NCI-H2107 treated with DMSO at 0.1 percent for 48 hours (cell line): ENCODE data around the gene GKAP1.
A peak's percentile ranks its signal among the peaks of the same experiment; 100 is the strongest.
"Not testable (repeated sequence)": the region's sequence is repeated elsewhere in the genome, so short reads cannot be mapped to it uniquely, and the experiment has no call there.

Experiments
- DNase-seq: peaks from one replicate; lab custom pipeline; 2025; ENCODE audit not compliant: unreplicated experiment; lab: John Stamatoyannopoulos, UW

Gene GKAP1

DNA sequence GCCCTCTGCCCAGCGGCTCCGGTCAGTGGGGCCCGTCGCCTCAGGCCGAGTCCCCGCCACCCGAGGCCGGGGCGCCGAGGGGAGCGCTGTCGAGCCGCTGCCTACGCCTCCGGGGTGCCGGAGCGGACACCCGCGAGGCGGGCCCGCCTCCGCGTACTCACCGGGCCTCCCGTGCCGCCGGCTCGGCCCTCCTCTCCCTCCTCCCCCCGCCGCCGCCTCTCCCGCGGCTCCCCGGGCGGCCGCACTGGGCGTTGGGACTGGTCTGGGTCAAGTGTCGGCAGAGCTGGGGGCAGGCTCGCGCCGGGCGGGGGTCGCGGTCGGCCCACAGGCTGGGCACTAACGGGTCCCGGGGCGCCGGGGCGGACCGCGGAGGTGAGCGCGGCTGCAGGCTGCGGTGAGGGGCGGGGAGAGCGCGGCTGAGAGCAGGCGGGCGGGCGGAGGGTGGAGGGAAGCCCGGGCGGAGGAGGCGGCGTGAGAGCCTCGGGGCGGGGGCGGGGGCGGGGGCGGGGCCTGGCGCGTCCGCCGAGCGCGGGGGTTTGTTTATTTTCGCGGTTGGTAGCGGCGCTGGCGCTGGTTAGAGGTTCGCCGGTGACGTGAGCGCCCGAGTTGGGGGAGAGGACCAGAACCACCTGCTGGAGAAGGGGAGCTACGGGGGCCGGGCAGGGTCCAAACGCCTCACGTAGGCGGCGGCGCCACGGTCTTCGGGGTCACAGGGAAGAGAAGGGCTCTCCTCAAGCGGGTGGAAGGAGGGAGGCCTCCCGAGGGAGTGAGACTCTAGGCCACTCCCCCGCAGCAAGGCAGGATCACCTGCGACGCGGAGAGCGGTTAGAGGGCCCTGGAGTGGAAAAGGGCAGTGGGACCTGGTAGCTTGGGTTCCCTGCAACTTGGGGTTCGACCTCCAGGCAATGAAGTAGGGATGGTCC lies at the start of gene GKAP1:
Gene GKAP1 (minus strand): TSS at position 414 of the 923 bp plus-strand sequence. CDS start 11,252 bp downstream, outside the sequence.
- DNase-seq: peak; percentile 48

DNA sequence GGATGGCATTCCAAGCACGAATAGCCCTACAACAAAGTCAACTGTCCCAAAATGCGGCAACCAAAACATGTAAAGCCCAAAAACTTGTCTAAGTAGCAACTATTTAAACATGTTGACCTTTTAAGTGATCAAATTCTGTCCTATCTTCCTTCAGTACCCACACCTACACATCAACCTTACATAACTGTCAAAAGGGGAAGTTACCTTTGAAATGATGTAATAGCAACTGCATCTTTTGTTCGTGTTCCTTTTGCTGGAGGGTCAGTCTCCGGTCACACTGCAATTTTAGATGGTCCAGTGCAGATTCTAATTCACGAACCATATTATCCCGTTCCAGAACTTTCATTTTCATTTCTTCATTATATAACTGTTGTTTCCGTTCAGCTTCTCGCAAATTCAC lies 32.3 kb upstream of the GKAP1 start:
- not testable (repeated sequence) for DNase-seq

DNA sequence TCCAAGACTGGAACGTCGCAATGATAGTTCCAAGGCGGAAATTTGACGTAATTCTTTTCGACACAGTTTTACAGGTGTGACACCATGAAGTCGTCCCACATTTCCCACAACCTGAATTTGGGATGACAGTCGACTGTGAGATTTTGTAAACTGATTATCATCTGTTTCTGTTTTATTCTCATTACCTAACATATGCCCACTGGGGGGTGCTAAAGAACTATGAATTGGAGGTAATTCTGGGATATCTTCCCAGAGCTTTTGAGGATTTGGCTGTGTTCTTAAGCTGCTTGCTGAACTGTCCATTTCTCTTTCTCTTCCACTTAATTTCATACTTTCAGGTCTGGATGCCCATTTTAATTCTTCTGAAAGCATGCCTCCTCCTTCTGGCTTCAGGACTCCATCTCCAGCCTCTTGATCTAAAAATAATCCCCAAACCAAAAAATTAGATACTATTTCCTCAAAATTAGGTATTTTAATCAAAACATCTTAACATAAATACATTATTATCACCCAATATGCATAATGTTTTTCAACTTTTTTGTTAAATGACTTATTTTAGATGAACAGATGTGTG lies 19.6 kb upstream of the GKAP1 start:
- DNase-seq: not testable (repeated sequence)

DNA sequence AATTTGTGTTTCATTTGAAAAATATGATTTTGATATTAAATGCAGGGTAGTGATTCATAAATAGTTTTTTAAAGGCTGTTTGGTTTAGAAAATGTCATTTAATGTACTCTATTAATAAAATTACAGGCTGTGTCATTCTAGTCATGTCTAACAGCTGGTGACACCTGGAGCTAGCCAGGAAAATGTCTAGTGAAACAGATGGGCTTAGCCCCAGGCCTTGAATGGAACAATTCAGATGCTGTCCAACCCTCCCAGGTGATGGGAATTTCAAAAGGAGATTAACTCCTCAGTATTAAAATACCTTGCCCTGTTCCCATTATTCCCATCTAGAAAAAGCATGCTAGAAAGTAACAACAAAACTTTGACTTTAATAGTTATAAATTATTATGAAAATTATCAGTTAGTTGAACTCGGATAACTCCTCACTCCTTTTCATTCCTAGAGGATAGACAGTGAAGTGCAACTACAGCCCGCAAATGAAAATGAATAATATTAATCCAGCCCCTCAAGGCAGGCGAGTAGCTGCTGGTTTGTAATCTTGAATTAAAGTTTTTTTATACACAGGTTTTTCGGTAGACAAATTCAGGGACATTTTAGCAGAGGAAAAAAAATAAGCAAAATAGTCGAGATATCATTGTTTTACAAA lies 13.0 kb upstream of the GKAP1 start:
- DNase-seq: not testable (repeated sequence)

DNA sequence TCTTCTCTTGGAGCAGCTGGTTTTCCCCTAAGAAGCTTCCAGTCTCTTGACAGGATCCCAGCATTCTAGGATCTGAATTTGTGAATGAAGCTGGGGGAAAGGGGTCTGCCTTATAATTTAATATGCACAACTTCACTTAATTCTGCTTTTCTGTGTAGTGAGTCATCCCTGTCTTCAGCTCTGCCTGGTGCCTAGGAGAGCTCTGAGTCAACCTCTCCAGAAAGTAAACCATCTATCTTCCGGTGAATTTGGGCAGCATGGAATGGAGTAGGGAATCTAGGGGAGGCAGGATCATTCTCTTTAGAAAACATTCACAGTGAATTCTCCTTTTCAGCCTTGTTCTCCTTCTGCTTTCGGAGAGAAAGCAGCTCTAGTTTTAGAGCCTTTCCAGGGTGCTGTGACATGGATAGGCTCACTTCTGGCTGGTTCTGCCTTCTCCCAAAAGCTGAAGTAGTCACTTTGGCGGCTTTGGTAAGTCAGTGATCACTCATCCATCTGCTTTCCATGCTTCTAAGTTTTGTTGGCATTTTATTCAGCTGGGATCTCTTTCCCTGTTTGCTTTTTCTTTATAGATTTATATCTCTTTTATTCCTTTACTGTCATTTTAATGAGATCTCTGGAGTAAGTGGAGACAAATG lies 7.5 kb upstream of the GKAP1 start:
- not testable (repeated sequence) for DNase-seq

DNA sequence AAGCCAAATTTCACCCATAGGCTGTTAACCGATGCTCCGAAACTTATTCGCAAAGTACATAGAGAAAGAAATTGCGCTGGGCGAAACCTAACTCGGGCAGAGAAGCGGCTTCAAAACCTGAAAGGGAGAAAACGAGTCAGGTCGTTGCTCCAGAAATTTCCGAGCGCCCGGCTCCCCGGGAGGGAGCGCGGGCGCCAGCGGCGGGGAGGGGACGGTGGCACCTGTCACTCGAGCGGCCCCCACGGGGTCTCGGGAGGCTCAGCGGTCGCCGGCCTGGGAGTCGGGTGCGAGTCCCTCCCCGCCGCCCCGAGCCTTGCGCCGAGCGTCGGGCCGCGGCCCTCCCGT lies 586 bp downstream of the GKAP1 start:
- DNase-seq: not testable (repeated sequence)

DNA sequence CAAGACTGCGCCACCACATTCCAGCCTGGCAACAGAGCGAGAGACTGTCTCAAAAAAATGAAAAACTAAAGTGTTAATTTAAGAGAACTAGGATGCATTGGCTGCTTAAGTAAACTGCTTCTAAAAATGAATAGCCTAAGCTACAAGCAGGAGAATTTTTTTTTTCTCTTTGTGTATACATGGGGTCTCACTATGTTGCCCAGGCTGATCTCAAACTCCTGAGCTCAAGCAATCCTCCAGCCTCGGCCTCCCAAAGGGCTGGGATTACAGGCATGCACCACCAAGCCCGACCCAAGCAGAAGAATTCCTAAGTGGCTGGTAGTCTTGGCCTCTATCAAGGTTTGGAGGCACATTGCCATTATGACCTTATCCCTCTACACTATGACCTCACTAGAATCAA lies 2.4 kb downstream of the GKAP1 start:
- DNase-seq: not testable (repeated sequence)

DNA sequence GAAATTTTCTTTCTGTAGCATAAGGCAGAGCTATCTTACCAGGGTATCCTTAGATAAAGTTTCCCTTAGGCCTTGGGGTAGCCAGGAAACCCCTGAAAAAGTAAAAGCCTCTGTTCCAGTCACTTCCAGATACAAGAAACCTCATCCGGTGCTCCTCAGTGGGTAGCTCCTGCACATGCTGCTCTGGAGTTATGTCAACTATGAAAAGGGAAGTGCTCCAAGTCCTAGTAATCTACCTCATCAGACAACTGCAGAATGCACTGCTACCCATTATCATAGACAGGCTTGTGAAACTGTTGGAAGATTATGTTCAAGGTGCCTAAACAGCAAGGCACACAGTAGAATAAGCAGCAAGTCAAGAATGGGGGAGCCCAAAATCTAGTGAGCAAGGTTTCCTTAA lies 8.4 kb downstream of the GKAP1 start:
- not testable (repeated sequence) for DNase-seq

DNA sequence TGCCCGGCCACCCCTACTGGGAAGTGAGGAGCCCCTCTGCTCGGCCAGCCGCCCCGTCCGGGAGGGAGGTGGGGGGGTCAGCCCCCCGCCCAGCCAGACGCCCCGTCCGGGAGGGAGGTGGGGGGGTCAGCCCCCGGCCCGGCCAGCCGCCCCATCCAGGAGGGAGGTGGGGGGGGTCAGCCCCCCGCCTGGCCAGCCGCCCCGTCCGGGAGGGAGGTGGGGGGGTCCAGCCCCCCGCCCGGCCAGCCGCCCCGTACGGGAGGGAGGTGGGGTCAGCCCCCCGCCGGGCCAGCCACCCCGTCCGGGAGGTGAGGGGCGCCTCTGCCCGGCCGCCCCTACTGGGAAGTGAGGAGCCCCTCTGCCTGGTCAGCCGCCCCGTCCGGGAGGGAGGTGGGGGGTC lies 13.1 kb downstream of the GKAP1 start:
- DNase-seq: not testable (repeated sequence)

DNA sequence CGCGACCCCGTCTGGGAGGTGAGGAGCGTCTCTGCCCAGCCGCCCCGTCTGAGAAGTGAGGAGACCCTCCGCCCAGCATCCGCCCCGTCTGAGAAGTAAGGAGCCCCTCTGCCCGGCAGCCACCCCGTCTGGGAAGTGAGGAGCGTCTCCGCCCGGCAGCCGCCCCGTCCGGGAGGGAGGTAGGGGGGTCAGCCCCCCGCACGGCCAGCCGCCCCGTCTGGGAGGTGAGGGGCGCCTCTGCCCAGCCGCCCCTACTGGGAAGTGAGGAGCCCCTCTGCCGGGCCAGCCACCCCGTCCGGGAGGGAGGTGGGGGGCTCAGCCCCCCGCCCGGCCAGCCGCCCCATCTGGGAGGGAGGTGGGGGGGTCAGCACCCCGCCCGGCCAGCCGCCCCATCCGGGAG lies 13.6 kb downstream of the GKAP1 start:
- not testable (repeated sequence) for DNase-seq

DNA sequence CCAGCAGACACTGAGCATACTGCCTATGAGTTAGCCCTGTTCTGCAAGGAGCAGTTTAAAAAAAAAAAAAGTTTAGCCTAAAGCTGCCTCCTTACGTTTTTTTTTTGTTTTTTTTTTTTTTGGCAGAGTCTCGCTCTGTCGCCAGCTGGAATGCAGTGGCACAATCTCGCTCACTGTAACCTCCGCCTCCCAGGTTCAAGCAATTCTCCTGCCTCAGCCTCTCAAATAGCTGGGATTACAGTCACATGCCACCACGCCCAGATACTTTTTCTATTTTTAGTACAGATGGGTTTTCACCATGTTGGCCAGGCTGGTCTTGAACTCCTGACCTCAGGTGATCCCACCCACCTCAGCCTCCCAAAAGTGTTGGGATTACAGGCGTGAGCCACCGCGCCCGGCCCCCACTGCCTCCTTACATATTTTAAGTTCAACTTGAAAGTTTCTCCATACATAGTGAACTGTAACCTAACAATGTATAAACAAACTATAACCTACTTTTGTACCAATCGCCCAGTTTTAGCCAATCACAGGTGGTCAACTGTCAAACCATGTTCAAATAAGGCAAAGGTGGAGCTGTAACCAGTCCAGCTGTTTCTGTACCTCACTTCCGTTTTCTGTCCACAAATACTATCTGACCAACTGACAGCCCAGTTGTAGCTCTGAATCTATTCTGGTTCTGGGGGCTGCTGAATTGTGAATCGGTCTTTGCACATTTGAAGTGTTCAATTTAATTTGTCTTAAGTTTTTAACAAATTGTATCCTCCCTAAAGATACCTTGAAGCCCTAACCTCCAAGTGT lies 17.1 kb downstream of the GKAP1 start:
- DNase-seq: no peak

DNA sequence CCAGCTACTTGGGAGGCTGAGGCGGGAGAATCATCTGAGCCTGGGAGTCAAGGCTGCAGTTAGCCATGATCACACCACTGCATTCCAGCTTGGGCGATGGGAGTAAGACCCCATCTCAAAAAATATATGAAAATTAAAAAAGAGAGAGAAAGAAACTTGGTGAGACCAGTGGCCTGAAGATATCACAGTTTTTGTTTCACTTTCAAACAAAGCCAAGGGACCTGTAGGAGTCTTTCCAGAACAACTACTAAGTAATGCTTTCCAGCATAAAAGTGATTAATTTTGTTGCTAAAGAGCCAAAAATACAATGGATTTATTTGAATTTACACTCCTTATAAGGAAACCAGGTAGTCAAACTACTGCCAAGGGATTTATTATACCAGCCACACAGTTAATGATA lies 23.5 kb downstream of the GKAP1 start:
- no peak for DNase-seq

DNA sequence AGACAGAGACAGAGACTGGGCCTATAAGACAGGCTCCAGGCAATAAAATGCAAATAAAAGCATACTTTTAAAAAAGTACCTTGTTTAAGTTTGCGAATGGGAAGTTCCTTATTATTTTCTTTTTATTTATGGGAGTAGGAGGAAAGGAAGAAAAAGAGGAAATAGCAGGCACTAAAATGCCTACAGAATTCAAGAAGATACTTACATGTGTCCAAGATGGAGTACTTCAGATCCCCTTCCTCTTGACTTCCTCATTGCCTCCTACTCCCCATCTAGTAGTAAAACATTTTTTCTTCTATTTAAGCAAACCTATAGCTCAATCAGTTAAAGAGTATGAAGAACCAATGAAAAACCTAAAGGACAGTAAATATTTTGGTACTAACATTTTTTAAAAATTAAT lies 24.8 kb downstream of the GKAP1 start:
- no peak for DNase-seq

DNA sequence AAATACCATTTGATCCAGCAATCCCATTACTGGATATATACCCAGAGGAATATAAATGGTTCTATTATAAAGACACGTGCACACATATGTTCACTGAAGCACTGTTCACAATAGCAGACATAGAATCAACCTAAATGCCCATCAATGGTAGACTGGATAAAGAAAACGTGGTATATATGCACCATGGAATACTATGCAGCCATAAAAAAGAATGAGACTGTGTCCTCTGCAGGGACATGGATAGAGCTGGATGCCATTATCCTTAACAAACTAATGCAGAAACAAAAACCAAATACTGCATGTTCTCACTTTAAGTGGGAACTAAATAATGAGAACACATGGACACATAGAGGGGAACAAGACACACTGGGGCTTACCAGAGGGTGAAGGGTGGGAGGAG lies 39.4 kb downstream of the GKAP1 start:
- no peak for DNase-seq

DNA sequence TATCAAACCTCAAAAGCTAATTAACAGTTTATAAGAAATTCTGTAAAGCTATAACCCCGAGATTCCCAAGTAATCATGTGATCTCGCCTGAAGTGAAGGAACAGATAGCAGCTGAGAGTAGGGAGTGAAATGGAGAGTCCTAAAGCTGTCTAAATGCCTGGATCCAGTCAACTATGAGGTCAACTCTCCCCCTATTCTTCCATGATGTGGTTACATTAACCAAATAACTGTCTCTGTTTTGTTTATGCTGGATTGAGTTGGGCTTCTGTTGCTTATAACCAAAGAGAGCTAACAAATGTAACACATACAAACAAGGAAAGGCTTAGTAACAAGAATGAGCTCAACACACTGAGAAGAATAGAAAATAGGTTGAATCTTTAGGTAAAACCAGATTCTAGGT lies 41.6 kb downstream of the GKAP1 start:
- no peak for DNase-seq

DNA sequence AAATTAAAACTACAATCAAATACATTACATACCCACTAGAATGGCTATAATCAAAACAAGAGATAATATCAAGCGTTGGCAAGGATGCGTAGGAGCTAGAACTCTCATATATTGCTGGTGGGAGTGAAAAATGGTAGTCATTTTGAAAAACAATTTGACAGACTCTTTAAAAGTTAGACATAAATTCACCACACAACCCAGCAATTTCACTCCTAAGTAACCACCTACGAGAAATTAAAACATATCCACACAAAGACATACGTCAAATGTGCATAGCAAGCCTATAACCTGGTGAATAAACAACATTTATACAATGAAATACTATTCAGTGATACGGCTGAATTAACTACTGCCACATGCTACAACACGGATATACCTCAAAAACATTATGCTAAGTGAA lies 44.7 kb downstream of the GKAP1 start:
- no peak for DNase-seq

DNA sequence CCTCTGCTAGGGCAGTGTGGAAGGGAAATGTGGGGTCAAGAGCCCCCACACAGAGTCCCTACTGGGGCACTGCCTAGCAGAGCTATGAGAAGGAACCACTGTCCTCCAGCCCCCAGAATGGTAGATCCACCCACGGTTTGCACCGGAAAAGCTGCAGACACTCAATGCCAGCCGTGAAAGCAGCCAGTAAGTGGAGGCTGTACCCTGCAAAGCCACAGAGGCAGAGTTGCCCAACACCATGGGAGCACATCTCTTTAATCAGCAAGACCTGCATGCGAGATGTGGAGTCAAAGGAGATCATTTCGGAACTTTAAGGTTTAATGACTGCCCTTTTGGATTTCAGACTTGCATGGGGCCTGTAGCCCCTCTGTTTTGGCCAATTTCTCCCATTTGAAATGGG lies 52.2 kb downstream of the GKAP1 start:
- no peak for DNase-seq

DNA sequence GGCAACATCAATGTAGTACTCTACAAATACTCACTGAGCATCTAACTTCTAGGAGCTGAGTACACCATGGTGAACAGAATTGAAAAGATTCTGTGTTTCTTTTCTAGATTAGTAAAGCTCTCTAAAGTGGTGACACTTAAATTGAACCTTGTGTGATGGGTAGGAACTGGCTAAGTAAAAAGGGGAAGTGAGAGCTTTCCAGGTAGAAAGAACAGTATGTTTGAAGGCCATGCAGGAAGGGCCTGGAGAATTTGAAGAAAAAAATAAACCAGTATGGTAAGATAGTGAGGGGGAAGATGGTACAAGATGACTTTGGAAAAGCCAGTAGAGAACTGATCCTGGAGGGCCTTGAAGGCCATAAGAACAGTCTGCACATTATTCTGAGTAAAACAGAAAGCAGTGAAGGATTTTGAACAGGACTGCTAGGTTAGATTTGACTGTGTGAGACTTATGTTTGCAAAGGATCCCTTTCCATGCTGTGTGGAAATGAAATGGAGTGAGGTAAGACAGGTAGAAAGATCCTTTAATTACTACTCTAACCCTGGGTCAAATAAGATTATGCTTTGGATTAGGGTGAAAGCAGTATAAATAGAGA lies 63.1 kb downstream of the GKAP1 start:
- no peak for DNase-seq

DNA sequence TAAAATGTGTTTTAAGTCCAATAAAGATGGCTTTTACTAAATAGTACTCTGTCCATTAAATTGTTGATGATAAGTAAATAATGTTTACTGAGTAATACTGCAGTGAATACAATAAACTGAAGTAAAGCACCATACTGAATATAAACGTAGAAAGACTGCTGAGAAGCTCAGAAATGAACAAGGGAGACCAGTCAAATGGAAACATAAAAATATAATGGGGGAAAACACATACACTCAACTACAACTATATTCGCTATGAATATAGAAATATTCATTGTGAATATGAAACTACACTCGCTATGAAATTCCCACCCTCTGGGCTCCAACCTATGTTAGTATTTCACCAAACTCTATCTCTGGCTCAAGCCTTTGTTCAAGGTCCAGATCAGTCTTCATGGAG lies 67.9 kb downstream of the GKAP1 start:
- DNase-seq: no peak

DNA sequence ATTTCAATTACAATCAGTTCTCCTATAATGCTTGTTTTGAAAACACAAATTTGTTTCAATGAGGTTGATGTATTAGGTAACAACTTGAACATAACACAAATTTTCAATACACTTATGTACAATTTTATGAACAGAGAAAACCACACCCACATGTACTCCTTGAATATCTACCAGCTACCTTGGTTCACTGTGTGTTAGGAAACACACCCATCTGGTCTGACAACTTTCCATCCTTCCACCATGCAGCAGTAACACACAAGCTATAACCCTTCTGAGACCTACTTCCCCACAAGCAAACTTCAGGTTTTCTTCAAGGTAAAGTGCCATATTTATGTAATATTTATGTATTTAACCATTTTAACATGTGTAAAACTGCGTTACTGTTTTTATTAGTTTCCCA lies 73.4 kb downstream of the GKAP1 start:
- no peak for DNase-seq
